H1 (cell line): Measurements from ENCODE around the gene RND2. TPM values are rescaled to one million over a fixed set of nuclear protein-coding genes. Genes with fewer than 3 reads are reported as not detected.
A peak's percentile ranks its signal among the peaks of the same experiment; 100 is the strongest.

Source experiments
- CTCF ChIA-PET: fragments of 300-600 bp; sonication (Branson Sonifier 250); formaldehyde crosslinking; loops from one replicate; lab custom pipeline; 2021; ENCODE audit not compliant: partially characterized antibody; lab: Charles Lee
- POLR2A ChIA-PET: fragments of 300-600 bp; sonication (Branson Sonifier 250); formaldehyde crosslinking; loops from one replicate; lab custom pipeline; 2021; ENCODE audit warnings: inconsistent platforms; ENCODE audit not compliant: partially characterized antibody; lab: Charles Lee
- DNase-seq, 2 experiments: peaks; one replicate each; pipeline versions ENCODE4 v3.0.0 to v3.0.0-alpha.2; 2010 to 2022; ENCODE audit warnings: low spot score in 2 of 2, low read depth in 1 of 2, mixed read lengths in 1 of 2
- FAIRE-seq: peaks from 2 replicates; lab custom pipeline; 2011; peaks lifted over from hg19 to GRCh38; lab: Jason Lieb, UNC
- H2AFZ ChIP-seq: 2 replicates; pipeline ENCODE4 v1.8.1; 2012; ENCODE audit warnings: low read length, inconsistent platforms
- H2AK5ac ChIP-seq: 2 replicates; pipeline ENCODE4 v1.6.1; 2013; ENCODE audit warnings: low read depth, low read length
- H2BK120ac ChIP-seq: replicated peaks from 2 replicates; pipeline ENCODE3; 2013; ENCODE audit warnings: low read depth, low read length, inconsistent platforms
- H2BK12ac ChIP-seq: 2 replicates; pipeline ENCODE4 v1.6.1; 2013; ENCODE audit warnings: low read depth, low read length
- H2BK15ac ChIP-seq: 2 replicates; pipeline ENCODE4 v1.6.1; 2013; ENCODE audit warnings: low read length
- H2BK20ac ChIP-seq: 2 replicates; pipeline ENCODE4 v1.6.1; 2013; ENCODE audit warnings: low read length
- H2BK5ac ChIP-seq: 2 replicates; pipeline ENCODE4 v1.6.1; 2013; ENCODE audit warnings: low read depth, low read length
- H3K14ac ChIP-seq: 2 replicates; pipeline ENCODE4 v1.6.1; 2013; ENCODE audit warnings: inconsistent platforms; ENCODE audit not compliant: insufficient read length
- H3K18ac ChIP-seq: 2 replicates; pipeline ENCODE4 v1.6.1; 2013; ENCODE audit warnings: low read length; ENCODE audit errors: extremely low read depth
- H3K23ac ChIP-seq: 2 replicates; pipeline ENCODE4 v1.6.1; 2013; ENCODE audit warnings: inconsistent platforms; ENCODE audit not compliant: insufficient read length
- H3K23me2 ChIP-seq: 2 replicates; pipeline ENCODE4 v1.6.1; 2013; ENCODE audit warnings: low read depth, low read length
- H3K27ac ChIP-seq: 2 replicates; pipeline ENCODE4 v1.6.1; 2011; ENCODE audit warnings: low read depth, low read length, inconsistent platforms
- H3K27me3 ChIP-seq, 4 experiments: replicated peaks in 1 of 4; 1 replicate in 1 of 4; 2 replicates in 3 of 4; pipeline versions ENCODE4 v1.6.1 to v1.8.1; 2011 to 2013; ENCODE audit warnings: low read length in 3 of 4, mild to moderate bottlenecking in 3 of 4, inconsistent platforms in 2 of 4, mixed read lengths in 2 of 4, moderate library complexity in 1 of 4; ENCODE audit not compliant: control insufficient read depth in 3 of 4, insufficient read depth in 3 of 4; ENCODE audit errors: extremely low read depth in 1 of 4
- H3K36me3 ChIP-seq, 4 experiments: 2 replicates each; pipeline versions ENCODE4 v1.6.1 to v1.8.1; 2011 to 2013; ENCODE audit warnings: mild to moderate bottlenecking in 4 of 4, low read length in 3 of 4, moderate library complexity in 2 of 4, control low read depth in 1 of 4, inconsistent platforms in 1 of 4; ENCODE audit not compliant: insufficient read depth in 4 of 4, control insufficient read depth in 2 of 4
- H3K4ac ChIP-seq: replicated peaks from 2 replicates; pipeline ENCODE3; 2013; ENCODE audit warnings: low read length, low read depth, mixed read lengths, inconsistent platforms; ENCODE audit not compliant: insufficient read length
- H3K4me1 ChIP-seq, 4 experiments: replicated peaks in 1 of 4; 1 replicate in 1 of 4; 2 replicates in 3 of 4; pipeline versions ENCODE4 v1.6.1 to v1.8.1; 2011 to 2013; ENCODE audit warnings: low read length in 3 of 4, inconsistent platforms in 2 of 4, mixed read lengths in 1 of 4; ENCODE audit not compliant: insufficient read depth in 4 of 4, control insufficient read depth in 3 of 4
- H3K4me2 ChIP-seq, 2 experiments: 2 replicates each; pipeline versions ENCODE4 v1.6.1 to v1.8.1; 2011 to 2013; ENCODE audit warnings: low read depth in 2 of 2, low read length in 2 of 2, control low read depth in 1 of 2, inconsistent platforms in 1 of 2, mild to moderate bottlenecking in 1 of 2; ENCODE audit not compliant: insufficient read depth in 1 of 2
- H3K4me3 ChIP-seq, 4 experiments: fragments of 200-600, 300-600 bp in 1 of 4; sonication (generic), shearing (Covaris generic), sonication (Bioruptor Twin) in 1 of 4; 2 replicates each; pipeline versions ENCODE4 v1.5.1 to v1.8.1; 2011 to 2016; ENCODE audit warnings: low read length in 4 of 4, low read depth in 3 of 4, control low read depth in 2 of 4, inconsistent platforms in 2 of 4, mild to moderate bottlenecking in 2 of 4, mixed read lengths in 1 of 4, moderate library complexity in 1 of 4; ENCODE audit not compliant: insufficient read depth in 2 of 4; ENCODE audit errors: extremely low read depth in 1 of 4
- H3K56ac ChIP-seq: replicated peaks from 2 replicates; pipeline ENCODE3; 2013; ENCODE audit warnings: low read depth, mild to moderate bottlenecking, mixed read lengths, low read length, inconsistent platforms; ENCODE audit not compliant: insufficient read length
- H3K79me1 ChIP-seq: 2 replicates; pipeline ENCODE4 v1.6.1; 2013; ENCODE audit warnings: low read depth, low read length, control low read depth
- H3K79me2 ChIP-seq, 2 experiments: 2 replicates each; pipeline versions ENCODE4 v1.6.1 to v1.8.1; 2012 to 2013; ENCODE audit warnings: low read length in 2 of 2, mild to moderate bottlenecking in 2 of 2, inconsistent platforms in 1 of 2; ENCODE audit not compliant: insufficient read depth in 2 of 2, control insufficient read depth in 1 of 2
- H3K9ac ChIP-seq, 4 experiments: replicated peaks in 1 of 4; 1 replicate in 1 of 4; 2 replicates in 3 of 4; pipeline versions ENCODE4 v1.6.1 to v1.8.1; 2011 to 2013; ENCODE audit warnings: low read depth in 3 of 4, low read length in 3 of 4, control low read depth in 2 of 4, mild to moderate bottlenecking in 2 of 4, moderate library complexity in 2 of 4, inconsistent platforms in 1 of 4; ENCODE audit errors: extremely low read depth in 1 of 4
- H3K9me3 ChIP-seq, 2 experiments: 2 replicates each; pipeline versions ENCODE4 v1.6.1 to v1.8.1; 2012 to 2013; ENCODE audit warnings: mild to moderate bottlenecking in 2 of 2, moderate library complexity in 2 of 2, control low read depth in 1 of 2, inconsistent platforms in 1 of 2, low read depth in 1 of 2, low read length in 1 of 2, mixed read lengths in 1 of 2; ENCODE audit not compliant: insufficient read depth in 2 of 2
- H4K20me1 ChIP-seq, 2 experiments: replicated peaks in 1 of 2; 2 replicates each; pipeline versions ENCODE3 to v1.8.1; 2011 to 2013; ENCODE audit warnings: inconsistent platforms in 2 of 2, low read length in 2 of 2, mild to moderate bottlenecking in 1 of 2; ENCODE audit not compliant: insufficient read depth in 2 of 2, control insufficient read depth in 1 of 2
- H4K5ac ChIP-seq: 2 replicates; pipeline ENCODE4 v1.6.1; 2013; ENCODE audit warnings: low read length, low read depth, mixed read lengths, inconsistent platforms; ENCODE audit not compliant: insufficient read length
- H4K8ac ChIP-seq: 2 replicates; pipeline ENCODE4 v1.8.0; 2013; ENCODE audit warnings: mild to moderate bottlenecking, moderate library complexity, low read length, inconsistent platforms; ENCODE audit not compliant: insufficient read depth; ENCODE audit errors: extremely low read depth
- H4K91ac ChIP-seq: replicated peaks from 2 replicates; pipeline ENCODE3; 2013; ENCODE audit warnings: low read length, mixed read lengths, inconsistent platforms; ENCODE audit not compliant: insufficient read length
- CBX8 ChIP-seq: fragments of 300-800, 300-1000 bp; sonication (generic); IDR thresholded peaks from 2 replicates; pipeline ENCODE4 v1.7.1; 2016; ENCODE audit warnings: low read depth, low read length, borderline replicate concordance
- CTBP2 ChIP-seq: IDR thresholded peaks from 2 replicates; pipeline ENCODE4 v1.7.0; 2011; ENCODE audit warnings: borderline replicate concordance, mild to moderate bottlenecking, moderate library complexity, mixed read lengths, low read length; ENCODE audit not compliant: insufficient read depth, insufficient read length
- KDM1A ChIP-seq: fragments of 200-600, 300-600 bp; sonication (generic); IDR thresholded peaks from 2 replicates; pipeline ENCODE4 v1.7.1; 2016; ENCODE audit warnings: mild to moderate bottlenecking, low read length, borderline replicate concordance
- POLR2AphosphoS5 ChIP-seq: IDR thresholded peaks from 2 replicates; pipeline ENCODE4 v1.6.1; 2011; ENCODE audit warnings: low read depth, low read length
- RAD21 ChIP-seq, 2 experiments: IDR thresholded peaks in 1 of 2; conservative IDR thresholded peaks in 1 of 2; 2 replicates each; pipeline ENCODE4 v1.6.1; 2011; ENCODE audit warnings: low read depth in 2 of 2, low read length in 2 of 2, improper control_type of control experiment in 1 of 2, inconsistent platforms in 1 of 2, mild to moderate bottlenecking in 1 of 2, moderate library complexity in 1 of 2
- SIRT6 ChIP-seq: IDR thresholded peaks from one replicate; pipeline ENCODE4 v1.7.1; 2012; ENCODE audit warnings: low read length, inconsistent platforms
- SP4 ChIP-seq: IDR thresholded peaks from 2 replicates; pipeline ENCODE4 v1.6.1; 2012; ENCODE audit warnings: low read length, inconsistent platforms
- TAF1 ChIP-seq: IDR thresholded peaks from 2 replicates; pipeline ENCODE4 v1.6.1; 2011; ENCODE audit warnings: mild to moderate bottlenecking, low read depth, low read length
- WGBS, 2 experiments: shearing (Covaris generic) in 1 of 2; methylation state at CpG; one replicate each; pipeline versions ENCODE4 v1.1.6 to v1.1.7; 2013 to 2015; ENCODE audit warnings: low lambda C conversion rate in 2 of 2, mixed read lengths in 2 of 2, inconsistent platforms in 1 of 2, low coverage in 1 of 2, missing lambda C conversion rate in 1 of 2; ENCODE audit not compliant: insufficient replicate concordance in 2 of 2, insufficient coverage in 1 of 2, insufficient read length in 1 of 2; ENCODE audit errors: extremely low coverage in 1 of 2, missing lambda C conversion rate in 1 of 2; 5-methylcytosine and 5-hydroxymethylcytosine counted together
- polyA plus RNA-seq, 7 experiments: library from polyadenylated mRNA; depleted of rRNA in 3 of 7; stranded (reverse) in 5 of 7; unstranded in 2 of 7; fragments of >200 nt in 5 of 7; fragments of 200-250 nt in 2 of 7; gene quantifications; 1 replicate in 5 of 7; 2 replicates in 1 of 7; 4 replicates in 1 of 7; pipeline versions ENCODE4 v1.2.1 to v1.2.3, GENCODE V29; 2011 to 2013; ENCODE audit warnings: missing spikeins in 2 of 7, mixed read lengths in 2 of 7
- total RNA-seq: library from RNA; stranded (reverse); fragmentation: NEBNext Ultra II Directional; extraction: Animal tissue kit (Norgen Biotek cat#: 25700); gene quantifications from 2 replicates; pipeline ENCODE4 v1.2.1, GENCODE V29; 2021
- TF ChIP-seq, protein P1 (sequence below), 3 experiments: IDR thresholded peaks; 1 replicate in 2 of 3; 2 replicates in 1 of 3; pipeline versions ENCODE4 v1.5.1 to v1.6.1; 2011; ENCODE audit warnings: low read length in 3 of 3, mild to moderate bottlenecking in 3 of 3, inconsistent platforms in 2 of 3, low read depth in 1 of 3, moderate library complexity in 1 of 3; ENCODE audit not compliant: insufficient read depth in 1 of 3; ENCODE audit errors: control extremely low read depth in 1 of 3

Gene RND2
- total and polyA plus RNA-seq, 2 of the 8 experiments (the other 6 are each of a cell fraction or from before 2014, with no cell fraction given) = 51.3 to 61.4 TPM

DNA sequence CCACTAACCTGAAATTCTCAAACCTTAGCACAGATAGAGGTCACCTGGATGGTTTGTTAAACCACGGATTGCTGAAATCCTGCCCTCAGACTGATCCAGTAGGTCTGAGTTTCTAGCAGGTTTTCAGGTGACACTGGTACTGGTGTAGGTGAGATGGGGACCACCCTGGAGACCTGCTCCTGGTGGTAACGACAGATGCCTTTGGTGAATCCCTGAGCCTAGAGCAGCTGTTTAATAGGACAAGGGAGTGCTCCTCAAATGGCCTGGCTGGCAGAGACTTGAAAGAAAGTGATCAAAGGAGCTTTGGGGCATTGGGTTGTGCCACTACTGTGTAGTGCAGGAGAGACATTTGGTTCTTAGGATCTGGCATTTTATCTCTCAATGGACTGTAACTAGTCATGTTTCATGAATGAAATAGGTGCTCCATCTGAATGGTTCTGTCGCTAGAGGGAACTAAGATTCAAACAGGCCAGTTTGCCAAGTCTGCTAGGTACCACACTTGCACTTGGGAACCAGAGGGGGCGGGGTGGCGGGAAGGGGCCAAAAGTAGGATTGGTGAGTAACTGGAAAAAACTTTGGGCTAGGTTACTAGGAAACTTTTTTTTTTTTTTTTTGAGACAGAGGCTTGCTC is 21.4 kb upstream of the RND2 start:
- peaks cover 3 to 10% (median 5%) of the 10 kb centered on the region in 4 experiments; a peak in 6 of 7 replicates for H3K4me1 ChIP-seq
- no peak overlapping the region for H2BK12ac ChIP-seq
- H2AK5ac ChIP-seq = no peak overlapping the region
- H4K91ac ChIP-seq = no peak overlapping the region
- no peak overlapping the region for H3K4me2 ChIP-seq
- H2BK5ac ChIP-seq = no peak overlapping the region
- CTCF ChIA-PET = interaction anchor here (0.7 to 1.8 kb wide), 3 partner anchors 9 to 34 kb away, joined by 3 to 6 read pairs (median 3); no protein-coding TSS in a partner anchor
- 87% methylated on average over 5 of the region's 5 CpGs; no CpG with 5 or more reads in 1 of the 2 experiments for WGBS, 2 experiments
- no peak overlapping the region for H4K8ac ChIP-seq
- POLR2A ChIA-PET = interaction anchor here (0.5 to 8.2 kb wide), 4 partner anchors 10 to 72 kb away, joined by 3 to 123 read pairs (median 20); partner anchors contain the start of genes RND2 and VAT1
- no peak for DNase-seq
- no peak overlapping the region for H3K18ac ChIP-seq
- H2BK120ac ChIP-seq = no peak overlapping the region
- no peak overlapping the region for H3K56ac ChIP-seq
- H3K9me3 ChIP-seq = no peaks in the 10 kb centered on the region
- FAIRE-seq = no peak
- H3K79me2 ChIP-seq = peaks cover 10 to 16% of the 10 kb centered on the region in 2 experiments
- peaks cover 7% of the 10 kb centered on the region for H3K23me2 ChIP-seq
- H4K20me1 ChIP-seq = peaks cover 4 to 10% of the 10 kb centered on the region in 2 experiments
- H3K27ac ChIP-seq = no peak overlapping the region
- no peak overlapping the region for H3K23ac ChIP-seq
- H3K27me3 ChIP-seq = no peaks in the 10 kb centered on the region
- H3K4me3 ChIP-seq = no peak overlapping the region
- H3K79me1 ChIP-seq = peaks cover 2% of the 10 kb centered on the region; the same call in 1 of the 2 replicates
- no peak overlapping the region for H2AFZ ChIP-seq
- no peak overlapping the region for H3K14ac ChIP-seq
- no peak overlapping the region; a peak in 2 of 7 replicates for H3K9ac ChIP-seq
- H2BK15ac ChIP-seq = no peak overlapping the region
- peaks cover 18 to 48% (median 33%) of the 10 kb centered on the region in 4 experiments for H3K36me3 ChIP-seq
- no peak overlapping the region for H3K4ac ChIP-seq
- H2BK20ac ChIP-seq = no peak overlapping the region
- H4K5ac ChIP-seq = no peak overlapping the region
- TF ChIP-seq CTBP2 = no peak
- TF ChIP-seq KDM1A = no peak
- peak; percentile 59 for TF ChIP-seq POLR2AphosphoS5
- TF ChIP-seq, protein P1, sequence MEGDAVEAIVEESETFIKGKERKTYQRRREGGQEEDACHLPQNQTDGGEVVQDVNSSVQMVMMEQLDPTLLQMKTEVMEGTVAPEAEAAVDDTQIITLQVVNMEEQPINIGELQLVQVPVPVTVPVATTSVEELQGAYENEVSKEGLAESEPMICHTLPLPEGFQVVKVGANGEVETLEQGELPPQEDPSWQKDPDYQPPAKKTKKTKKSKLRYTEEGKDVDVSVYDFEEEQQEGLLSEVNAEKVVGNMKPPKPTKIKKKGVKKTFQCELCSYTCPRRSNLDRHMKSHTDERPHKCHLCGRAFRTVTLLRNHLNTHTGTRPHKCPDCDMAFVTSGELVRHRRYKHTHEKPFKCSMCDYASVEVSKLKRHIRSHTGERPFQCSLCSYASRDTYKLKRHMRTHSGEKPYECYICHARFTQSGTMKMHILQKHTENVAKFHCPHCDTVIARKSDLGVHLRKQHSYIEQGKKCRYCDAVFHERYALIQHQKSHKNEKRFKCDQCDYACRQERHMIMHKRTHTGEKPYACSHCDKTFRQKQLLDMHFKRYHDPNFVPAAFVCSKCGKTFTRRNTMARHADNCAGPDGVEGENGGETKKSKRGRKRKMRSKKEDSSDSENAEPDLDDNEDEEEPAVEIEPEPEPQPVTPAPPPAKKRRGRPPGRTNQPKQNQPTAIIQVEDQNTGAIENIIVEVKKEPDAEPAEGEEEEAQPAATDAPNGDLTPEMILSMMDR (IDR thresholded peaks at IDR 0.05; ENCODE audit: control extremely low read depth in 1 of 3, insufficient read depth in 1 of 3, low read depth in 1 of 3, low read length in 3 of 3) = peak in 1 of 3 experiments; percentile 24; a peak in 2 of 4 replicates
- no peak for TF ChIP-seq CBX8
- TF ChIP-seq TAF1 = no peak
- no peak for TF ChIP-seq SIRT6
- peak in 1 of 2 experiments; percentile 1; a peak in 2 of 4 replicates for TF ChIP-seq RAD21 (IDR thresholded peaks at IDR 0.05 in 1 of 2, conservative IDR thresholded peaks at IDR 0.05 in 1 of 2; ENCODE audit: low read depth in 2 of 2, low read length in 2 of 2)
- TF ChIP-seq SP4 = no peak
